Right kidney (tissue), 9 donors: Measurements from ENCODE around the gene TPPP2.
"Not testable (repeated sequence)": the region's sequence is repeated elsewhere in the genome, so short reads cannot be mapped to it uniquely, and the experiment has no call there.

Experiments
- DNase-seq: peaks from one replicate; pipeline ENCODE4 v3.0.0-alpha.2; 2016
- long read RNA-seq, 8 donors: transcript quantifications; one replicate each; lab custom pipeline, GENCODE V29; 2026

The TPPP2 gene
- long read RNA-seq, donor 1: 0 reads
- long read RNA-seq, donor 2: 0 reads
- long read RNA-seq, donor 3: 0 reads
- long read RNA-seq, donor 4: 0 reads
- long read RNA-seq, donor 5: 0 reads
- long read RNA-seq, donor 6: 0 reads
- long read RNA-seq, donor 7: 0 reads
- long read RNA-seq, donor 8: 0 reads

DNA sequence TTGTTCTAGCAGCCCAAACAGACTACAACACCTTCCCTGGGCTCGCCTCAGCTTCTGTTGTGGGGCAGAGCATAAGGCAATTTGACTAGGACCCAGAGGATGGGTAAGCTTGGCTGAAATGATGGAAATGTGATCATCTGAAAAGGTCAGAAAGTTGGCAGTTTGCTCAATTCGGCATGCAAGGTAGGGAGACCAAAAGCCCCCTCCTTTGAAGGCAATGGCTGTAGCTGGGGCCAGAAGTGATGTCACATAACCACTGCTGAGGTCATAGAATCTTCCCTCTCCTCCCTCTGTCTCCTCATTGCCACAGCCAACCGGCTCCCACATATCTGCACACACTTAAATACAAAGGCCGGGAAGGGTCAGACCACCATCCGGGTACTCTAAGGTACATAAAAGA, at the start of gene TPPP2:
TPPP2 (plus strand) TSS at position 301 of the 400 bp plus-strand sequence. CDS start 365 bp downstream, outside the sequence.
- no peak for DNase-seq

DNA sequence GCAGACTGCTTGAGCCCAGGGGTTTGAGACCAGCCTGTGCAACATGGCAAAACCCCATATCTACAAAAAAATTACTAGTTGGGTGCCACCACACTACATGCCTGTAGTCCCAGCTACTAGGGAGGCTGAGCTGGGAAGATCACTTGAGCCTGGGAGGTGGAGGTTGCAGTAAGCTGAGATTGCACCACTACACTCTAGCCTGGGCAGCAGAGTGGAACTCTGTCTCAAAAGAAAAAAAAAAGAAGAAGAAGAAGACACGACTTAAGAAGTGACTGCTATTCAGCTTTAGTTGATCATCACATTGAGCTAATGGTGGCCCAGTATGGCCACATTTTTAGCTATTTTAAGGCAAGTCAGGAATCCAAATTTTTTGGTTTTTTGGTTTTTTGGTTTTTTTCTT, 49.1 kb upstream of the TPPP2 start:
- no peak for DNase-seq

DNA sequence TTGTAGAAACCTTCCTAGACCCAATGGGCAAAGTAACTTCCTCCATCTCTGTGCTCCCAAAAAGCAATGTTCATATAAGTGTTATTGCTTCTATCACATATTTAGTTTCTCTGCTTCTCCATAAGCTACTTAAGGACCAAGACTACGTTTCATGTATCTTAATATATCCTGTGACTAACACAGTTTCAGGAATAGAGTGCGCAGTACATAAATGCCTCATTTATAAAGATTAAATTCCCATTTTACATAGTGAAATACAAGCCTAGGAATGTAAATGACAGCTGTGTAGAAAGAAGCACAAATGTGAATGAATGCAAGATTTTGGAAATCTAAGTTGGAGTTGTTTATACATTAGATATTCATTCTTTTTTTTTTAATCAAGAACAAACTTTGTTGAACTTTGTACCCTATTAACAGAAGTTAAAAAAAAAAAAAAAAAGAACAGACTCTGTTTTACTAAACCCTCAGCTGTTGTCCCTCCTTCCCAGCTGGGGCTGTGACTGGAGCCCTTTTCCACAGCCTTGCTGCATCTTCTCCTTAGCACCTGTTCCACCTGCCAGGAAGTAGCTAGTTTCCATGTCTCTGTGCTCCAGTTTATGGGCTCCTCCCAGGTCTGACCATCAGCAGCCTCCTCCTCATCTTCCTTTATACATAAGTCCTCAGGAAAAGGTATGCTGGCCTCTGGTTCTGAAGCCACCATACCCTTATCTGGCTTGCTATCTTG, 47.2 kb upstream of the TPPP2 start:
- DNase-seq: no peak

DNA sequence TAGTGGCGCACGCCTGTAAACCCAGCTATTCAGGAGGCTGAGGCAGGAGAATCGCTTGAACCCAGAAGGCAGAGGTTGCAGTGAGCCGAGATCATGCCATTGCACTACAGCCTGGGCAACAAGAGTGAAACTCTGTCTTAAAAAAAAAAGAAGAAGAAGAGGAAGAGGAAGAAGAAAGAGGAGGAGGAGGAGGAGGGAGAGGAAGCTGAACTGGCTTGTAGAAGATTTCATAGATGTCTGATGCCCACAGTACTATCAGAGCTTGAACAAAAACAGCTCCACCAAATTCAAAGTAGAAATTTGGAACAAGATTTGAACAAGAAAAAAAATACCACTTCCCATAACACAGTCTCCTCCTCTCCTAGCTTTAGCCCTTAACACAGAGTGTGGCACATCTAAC, 44.4 kb upstream of the TPPP2 start:
- DNase-seq: not testable (repeated sequence)

DNA sequence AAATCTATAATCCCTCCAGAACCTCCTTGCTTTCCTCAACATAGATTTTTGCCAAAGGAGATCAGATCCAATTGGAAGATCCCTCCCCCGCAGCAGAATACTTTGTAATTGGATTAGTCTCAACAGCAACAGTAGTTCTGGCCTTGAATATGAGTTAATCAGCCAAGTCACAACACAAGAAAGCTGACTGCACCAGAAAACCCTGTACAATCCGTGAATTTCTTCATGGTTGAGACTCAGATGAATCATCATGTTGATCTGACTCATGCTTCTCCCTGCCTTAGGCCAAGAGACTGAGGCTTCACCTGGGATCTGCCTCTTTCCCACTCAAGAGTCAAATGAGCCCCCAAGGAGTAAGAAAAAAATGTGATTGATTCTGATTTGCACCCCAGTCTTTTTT, 43.2 kb upstream of the TPPP2 start:
- DNase-seq: no peak

DNA sequence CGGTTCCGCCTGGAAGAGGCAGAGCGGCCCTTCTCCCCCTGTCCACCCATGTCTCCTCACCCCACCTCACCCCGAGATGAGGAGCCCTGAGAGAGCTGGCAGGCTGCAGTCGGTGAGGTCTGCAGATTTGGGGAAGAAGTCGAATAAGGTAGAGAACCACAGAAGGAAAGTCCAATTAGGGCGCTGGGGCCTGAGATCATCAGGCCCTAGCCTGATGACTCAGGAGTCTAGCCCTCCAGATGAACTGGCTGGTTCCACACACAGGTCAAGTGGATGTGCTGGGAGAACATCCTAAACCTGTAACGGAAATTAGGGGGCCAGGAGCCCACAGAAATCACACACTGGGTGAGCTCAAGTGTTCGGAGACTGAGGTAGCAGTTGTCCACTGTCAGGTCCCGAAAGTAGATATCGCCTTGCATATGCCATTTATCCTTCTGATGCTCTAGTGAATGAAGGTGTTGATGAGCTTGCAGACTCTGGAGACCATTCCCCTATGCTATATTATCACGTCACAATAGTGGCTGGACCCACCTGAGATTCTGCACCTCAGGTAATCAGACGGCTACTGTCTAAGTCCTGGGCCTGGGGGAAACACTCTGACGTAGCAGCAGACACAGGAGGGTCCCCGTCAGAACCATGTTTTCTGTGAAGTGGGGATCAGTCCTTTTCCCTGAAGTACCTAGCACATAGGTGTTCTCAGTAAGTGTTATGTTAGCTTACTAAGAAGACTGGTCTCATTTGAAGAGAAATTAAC, 41.1 kb upstream of the TPPP2 start:
- no peak for DNase-seq

DNA sequence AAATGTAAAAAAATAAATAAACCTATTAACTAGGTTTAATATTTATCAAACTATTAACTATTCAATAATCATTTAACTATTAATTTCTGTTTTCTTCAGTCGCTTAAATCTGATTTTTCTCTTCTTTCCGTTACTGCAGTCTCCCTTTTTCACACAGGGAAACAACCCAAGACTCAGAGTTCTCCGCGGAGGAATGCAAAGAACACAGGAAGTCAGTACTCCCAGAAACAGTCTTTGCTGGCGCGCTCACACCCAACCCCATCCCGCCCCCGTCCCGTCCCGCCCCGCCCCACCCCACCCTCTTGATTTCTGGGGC, 40.6 kb upstream of the TPPP2 start:
- DNase-seq: no peak

DNA sequence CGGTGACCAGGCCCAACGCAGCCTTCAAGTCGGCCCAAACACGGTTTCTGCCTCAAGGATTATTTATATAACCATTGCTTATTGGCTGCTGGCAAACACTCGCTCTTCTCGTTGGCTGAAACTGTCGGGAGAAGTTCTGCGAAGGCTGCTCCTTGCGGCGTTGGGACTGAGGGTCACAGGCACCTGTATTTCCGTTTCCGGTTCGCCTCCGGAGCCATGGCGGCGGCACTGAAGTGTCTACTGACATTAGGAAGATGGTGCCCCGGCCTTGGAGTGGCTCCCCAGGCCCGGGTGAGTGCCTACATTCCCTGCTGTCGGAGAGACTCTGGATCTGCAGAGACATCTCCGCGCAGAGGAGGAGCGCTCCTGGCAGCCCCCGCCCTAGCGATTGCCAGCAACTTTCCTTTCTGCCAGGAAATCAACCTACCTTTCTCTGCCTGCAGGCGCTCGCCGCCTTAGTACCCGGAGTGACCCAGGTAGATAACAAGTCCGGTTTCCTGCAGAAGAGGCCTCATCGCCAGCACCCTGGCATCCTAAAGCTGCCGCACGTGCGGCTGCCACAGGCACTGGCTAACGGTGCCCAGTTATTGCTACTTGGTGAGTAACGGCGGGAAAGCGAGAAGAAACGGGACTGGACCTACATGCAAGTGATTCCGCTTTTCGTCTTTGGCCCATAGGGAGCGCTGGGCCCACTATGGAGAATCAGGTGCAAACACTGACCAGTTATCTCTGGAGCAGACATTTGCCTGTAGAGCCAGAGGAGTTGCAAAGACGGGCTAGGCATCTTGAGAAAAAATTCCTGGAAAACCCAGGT, 40.0 kb upstream of the TPPP2 start, which contains the start of gene METTL17:
METTL17 (plus strand) TSS at position 194 of the 814 bp plus-strand sequence; CDS start at position 217, 23 bp downstream.
- DNase-seq: peak; percentile 90

DNA sequence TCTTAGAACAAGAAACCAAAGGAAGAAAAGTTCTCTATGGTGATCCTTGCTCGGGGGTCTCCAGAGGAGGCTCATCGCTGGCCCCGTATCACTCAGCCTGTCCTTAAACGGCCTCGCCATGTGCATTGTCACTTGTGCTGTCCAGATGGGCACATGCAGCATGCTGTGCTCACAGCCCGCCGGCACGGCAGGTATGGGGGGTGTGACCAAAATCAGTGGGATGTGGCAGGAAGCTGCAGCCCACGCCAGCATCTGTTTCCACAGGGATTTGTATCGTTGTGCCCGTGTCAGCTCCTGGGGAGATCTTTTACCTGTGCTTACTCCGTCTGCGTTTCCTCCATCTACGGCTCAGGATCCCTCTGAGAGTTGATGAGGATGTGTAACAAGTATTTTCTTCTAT, 33.5 kb upstream of the TPPP2 start:
- DNase-seq: no peak

DNA sequence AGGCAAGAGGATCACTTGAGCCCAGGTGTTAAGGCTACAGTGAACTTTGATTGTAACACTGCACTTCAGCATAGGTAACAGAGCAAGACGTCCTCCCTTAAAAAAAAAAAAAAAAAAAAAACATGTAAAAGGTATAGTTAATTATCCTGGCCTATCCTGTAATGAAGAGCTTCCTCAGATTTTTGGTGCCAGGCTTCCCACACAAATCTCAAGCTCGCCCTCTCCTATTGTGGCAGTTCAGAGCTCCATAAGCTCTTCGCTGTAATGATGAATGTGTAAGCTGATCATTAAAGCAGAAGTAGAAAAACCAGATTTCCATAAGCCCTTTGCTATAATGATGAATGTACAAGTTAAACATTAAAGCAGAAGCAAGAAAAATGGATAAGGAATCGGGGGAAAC, 32.9 kb upstream of the TPPP2 start:
- DNase-seq: no peak

DNA sequence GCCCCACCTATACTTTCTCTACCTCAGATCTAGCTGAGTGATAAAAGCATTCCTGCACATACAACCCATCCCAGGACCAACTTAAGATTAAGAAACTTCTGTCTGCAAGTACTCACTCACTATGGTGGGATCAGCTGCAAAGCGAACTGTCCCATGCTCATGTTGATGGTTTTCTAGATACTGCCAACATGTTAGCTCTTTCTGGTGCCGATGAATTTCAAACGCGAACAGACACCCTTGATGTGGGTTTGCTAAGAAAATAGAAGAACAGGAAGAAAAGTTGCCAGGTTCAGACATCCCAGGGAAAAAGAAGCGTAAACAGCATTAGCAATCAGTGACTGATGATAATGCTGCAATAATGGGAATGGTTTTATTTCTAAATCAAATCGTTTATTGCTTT, 32.5 kb upstream of the TPPP2 start:
- DNase-seq: no peak

DNA sequence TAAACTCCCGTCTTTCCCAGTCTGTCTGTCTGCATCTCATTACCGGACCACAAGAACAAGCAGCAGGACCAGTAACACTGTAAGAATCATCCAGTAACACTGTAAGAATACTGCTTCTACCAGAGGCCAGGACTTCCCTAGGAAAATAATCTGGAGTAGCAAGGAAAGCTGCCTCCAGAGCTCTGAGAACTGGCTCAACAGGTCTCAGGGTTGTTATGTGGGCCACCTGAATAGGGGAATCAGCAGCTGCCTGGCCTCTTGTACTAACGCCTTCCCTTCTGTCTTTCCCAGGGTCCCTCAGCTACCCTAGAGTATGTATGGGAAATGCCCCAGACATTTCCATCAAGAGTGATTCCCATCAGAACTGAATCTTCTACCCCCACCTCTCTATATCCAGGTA, 31.9 kb upstream of the TPPP2 start:
- no peak for DNase-seq

DNA sequence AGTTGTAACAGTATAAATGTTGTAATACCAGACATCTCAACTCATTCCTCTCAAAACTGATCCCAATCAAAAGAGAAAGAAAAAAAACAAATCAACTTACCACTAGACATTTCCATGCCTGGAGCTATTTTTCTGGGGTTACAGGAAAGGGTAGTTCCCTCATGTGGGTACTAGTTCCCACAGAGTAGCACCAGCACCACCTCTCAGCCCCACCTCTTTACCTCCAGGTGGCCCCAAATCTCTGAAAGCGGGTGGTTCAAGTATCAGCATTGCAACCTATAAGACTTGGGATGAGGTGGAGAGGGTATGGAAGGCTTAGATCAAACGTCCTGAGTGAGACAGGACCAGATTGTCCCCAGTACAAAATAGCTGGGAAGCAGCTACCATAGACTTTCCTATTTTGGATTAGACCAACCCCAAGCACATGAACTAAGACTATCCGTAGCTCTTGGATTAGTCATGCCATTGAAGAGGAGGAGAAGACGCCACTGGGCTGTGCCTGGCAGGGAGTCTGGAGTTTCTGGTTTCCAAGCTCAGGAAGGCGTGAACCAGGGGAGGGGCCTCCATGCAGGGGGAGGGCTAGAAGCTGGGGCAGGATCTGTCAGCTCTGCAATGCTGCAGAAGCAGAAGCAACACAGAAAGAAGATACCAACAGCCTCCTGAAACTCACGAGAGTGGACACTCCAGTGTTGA, 31.2 kb upstream of the TPPP2 start, which contains the start of gene SLC39A2:
SLC39A2 (plus strand) TSS at position 620 of the 693 bp plus-strand sequence. CDS start 154 bp downstream, outside the sequence.
- no peak for DNase-seq

DNA sequence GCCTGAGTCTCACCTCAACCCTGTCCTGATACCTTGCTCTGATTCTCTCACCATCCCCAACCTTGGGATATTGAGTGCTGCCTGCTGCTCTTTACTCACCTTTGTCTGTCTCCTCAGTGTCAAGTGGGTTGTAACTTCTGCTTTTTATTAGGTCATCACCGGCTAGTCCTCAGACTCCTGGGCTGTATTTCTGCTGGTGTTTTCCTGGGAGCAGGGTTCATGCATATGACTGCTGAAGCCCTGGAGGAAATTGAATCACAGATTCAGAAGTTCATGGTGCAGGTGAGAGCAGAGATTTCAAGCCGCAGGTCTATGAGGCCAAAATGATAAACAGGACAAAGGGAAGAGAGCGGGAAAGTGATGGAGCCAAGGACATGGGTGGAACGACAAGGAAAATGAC, 30.4 kb upstream of the TPPP2 start:
- DNase-seq: no peak

DNA sequence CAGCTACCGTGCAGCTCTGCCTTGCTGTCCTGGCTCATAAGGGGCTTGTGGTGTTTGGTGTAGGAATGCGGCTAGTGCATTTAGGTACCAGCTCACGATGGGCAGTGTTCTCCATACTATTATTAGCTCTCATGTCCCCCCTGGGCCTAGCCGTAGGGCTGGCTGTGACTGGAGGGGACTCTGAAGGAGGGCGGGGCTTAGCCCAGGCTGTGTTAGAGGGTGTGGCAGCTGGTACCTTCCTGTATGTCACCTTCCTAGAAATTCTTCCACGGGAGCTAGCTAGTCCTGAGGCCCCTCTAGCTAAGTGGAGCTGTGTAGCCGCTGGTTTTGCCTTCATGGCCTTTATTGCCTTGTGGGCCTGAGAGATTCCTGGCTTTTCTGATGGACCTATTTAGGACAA, 28.8 kb upstream of the TPPP2 start:
- no peak for DNase-seq

DNA sequence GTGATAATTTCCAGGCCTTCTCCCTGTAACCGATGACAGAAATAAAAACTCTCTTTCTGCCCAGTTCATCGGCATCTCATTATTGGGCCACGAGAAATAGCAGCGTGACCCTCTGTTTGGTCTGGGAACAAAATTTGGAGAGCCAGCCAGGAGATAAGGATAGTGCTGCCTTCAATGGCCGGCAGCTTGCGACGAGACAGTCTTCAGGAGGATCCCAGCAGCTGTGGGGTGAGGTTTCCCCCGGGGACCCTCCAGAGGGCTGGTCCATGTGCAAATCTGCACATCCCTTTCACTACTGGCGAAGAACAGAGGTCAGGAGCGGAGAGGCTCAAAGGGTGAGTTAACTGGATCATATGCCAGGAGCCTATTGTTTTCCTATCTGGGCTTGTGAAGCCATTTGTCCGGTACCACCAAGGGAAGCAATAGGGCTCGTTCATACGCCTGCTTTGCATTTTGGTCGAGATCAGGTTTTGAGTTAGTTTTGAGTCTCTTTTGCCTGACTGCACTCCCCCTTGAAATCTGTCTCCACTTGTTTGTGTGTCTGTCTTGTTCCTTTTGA, 26.1 kb upstream of the TPPP2 start:
- DNase-seq: no peak

DNA sequence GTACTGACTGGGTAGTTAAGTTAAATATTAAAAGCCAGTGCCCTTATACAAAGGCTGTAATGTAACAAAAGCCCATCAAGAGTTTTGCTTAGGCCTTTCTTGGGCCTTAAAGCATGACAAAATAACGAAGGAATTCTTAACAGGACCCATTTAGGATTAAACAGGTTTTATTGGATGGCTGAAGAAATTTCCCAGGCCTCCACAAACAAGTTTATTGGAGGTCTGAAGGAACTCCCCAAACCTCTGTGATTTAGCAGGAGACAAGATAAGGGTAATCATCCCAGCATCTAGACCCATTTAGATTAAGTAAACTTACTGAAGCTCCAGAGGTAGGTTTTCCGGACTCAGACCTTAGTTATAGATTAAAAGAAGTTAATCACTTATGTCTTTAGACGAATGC, 20.3 kb upstream of the TPPP2 start:
- not testable (repeated sequence) for DNase-seq

DNA sequence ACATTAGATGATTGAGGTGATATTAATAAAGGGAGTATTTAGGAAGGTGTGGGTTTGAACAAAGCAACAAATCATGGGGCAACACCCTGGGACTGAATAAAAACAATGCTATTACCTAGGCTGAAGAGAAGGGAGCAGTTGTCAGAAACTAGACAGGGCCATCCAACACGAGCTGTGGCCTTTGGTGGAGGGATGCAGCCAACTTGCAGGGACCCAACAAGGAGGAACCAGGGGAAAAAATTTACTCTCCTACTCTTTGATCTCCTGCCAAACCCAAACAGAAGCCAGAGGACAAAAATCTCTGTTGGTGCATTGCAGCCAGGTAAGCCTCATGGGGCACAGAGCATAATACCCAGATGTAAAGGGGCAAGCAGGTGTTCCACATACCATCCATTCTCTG, 18.9 kb upstream of the TPPP2 start:
- no peak for DNase-seq

DNA sequence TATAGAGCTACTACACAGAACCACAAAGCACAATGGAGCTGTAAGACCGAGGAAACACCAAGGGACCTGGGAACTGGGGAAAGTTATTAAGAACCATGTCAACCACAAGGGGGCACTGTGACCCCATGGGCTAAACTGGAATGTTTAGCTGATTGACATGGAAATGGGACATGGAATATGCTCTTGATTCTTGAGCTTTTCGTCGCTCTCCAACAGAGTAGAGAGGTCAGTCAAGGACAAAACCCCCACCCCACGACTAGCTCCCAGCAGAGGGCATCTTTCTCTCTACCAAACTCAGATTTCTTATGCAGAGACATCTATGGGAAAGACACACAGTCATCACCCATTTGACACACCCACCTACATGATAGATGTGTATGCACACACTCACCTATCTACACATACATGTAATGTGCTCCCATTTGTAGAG, 15.2 kb upstream of the TPPP2 start:
- peak; percentile 60 for DNase-seq

DNA sequence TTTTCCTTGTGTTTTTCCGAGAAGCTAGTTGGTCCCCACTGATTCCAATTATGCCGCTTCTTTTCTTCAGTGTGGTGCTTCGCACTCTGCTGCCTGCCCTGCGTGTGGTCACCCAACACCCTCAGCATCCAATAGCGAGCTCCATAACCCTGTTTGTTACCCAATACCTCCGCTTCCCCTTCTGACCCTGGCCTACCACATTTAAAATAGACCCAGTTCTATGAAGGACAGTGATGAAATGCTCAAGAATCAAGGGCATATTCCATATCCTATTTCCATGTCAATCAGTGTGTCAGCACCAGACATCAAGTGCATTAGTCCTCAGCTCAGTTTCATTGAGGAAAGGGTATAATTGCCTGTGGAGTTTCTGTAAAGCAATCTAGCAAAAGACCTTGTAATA, 14.7 kb upstream of the TPPP2 start:
- DNase-seq: no peak

DNA sequence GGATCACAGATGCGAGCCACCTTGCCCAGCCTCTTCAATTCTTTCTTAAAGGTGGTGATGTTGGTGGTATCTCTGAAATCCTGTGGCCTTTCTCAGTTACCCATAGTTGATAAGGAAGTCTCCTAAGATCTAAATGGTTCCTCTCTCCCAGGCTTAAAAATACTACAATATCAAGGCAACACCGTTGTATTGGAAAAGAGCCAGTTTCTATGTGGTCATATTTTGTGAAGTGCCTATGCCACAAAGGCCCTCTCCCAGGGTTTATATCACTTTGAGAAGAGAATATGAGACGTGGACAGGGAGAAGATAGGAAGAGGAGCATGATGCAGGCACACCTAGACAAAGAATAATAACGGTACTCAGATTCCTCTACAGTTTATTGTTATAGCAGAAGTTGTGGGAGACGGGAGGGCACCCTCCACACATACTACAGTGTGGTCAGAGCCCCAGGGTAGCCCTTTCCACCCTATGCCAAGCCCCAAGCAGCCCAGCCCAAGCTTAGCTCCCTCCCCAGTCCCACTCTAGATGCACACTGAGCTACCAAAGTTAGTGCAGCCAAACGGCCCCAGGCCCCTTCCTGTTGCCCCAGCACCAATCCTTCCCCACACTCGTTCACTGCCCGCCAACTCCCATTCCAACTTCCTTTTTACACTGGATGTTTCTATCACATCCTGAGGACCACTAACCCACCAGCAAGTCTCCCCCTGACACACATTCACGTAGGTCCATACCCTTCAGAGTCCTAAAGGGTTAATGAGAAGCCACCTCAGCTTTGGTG, 13.4 kb upstream of the TPPP2 start:
- no peak for DNase-seq
